ENCODE measurements around the gene LMX1B.

Gene LMX1B

GRCh38 chr9:126605792-126606482 is 7.8 kb upstream of the LMX1B start:
- DNase-seq = no peak

GRCh38 chr9:126606483-126606870 is 7.3 kb upstream of the LMX1B start:
- no peak for DNase-seq

GRCh38 chr9:126607086-126607485 is 6.6 kb upstream of the LMX1B start:
- DNase-seq = no peak

- DNase-seq = no peak
Measured at GRCh38 chr9:126607731-126608130, 6.0 kb upstream of the LMX1B start.

GRCh38 chr9:126608551-126608950 is 5.2 kb upstream of the LMX1B start:
- no peak for DNase-seq

- no peak for DNase-seq
Measured at GRCh38 chr9:126609191-126609590, 4.5 kb upstream of the LMX1B start.

GRCh38 chr9:126609711-126610388 is 3.9 kb upstream of the LMX1B start:
- no peak for DNase-seq

GRCh38 chr9:126611193-126611591 is 2.5 kb upstream of the LMX1B start:
- DNase-seq = no peak

GRCh38 chr9:126611592-126612325 is 2.0 kb upstream of the LMX1B start:
- no peak for DNase-seq

- no peak for DNase-seq
Measured at GRCh38 chr9:126612326-126612812, 1.4 kb upstream of the LMX1B start.

- DNase-seq = no peak
Measured at GRCh38 chr9:126612813-126613641, 701 bp upstream of the LMX1B start.

- no peak for DNase-seq
Measured at GRCh38 chr9:126614088-126614454, 343 bp downstream of the LMX1B start.

- no peak for DNase-seq
Measured at GRCh38 chr9:126614455-126615244, 922 bp downstream of the LMX1B start.

- DNase-seq = peak; percentile 58
Measured at GRCh38 chr9:126615245-126615790, 1.6 kb downstream of the LMX1B start.

- no peak for DNase-seq
Measured at GRCh38 chr9:126615791-126616447, 2.2 kb downstream of the LMX1B start.

GRCh38 chr9:126616521-126616976 is 2.8 kb downstream of the LMX1B start:
- DNase-seq = no peak

GRCh38 chr9:126617003-126617822 is 3.5 kb downstream of the LMX1B start:
- no peak for DNase-seq

- DNase-seq = no peak
Measured at GRCh38 chr9:126617823-126618165, 4.1 kb downstream of the LMX1B start.

- DNase-seq = no peak
Measured at GRCh38 chr9:126618190-126618584, 4.5 kb downstream of the LMX1B start.

- no peak for DNase-seq
Measured at GRCh38 chr9:126618585-126619360, 5.0 kb downstream of the LMX1B start.
